Measurements from ENCODE around the gene ZNF157. TPM values are rescaled to one million over a fixed set of nuclear protein-coding genes. Genes with fewer than 3 reads are reported as not detected.

Gene ZNF157
- total and polyA plus RNA-seq, 2 donors, result 0.10 to 0.53 TPM

Small RNA genes lying within 50 kb of the gene (small RNA-seq; reads per million reads assigned to genes)
- gene SNORA11C, result not detected

Other genes with a start within 250 kb of the ZNF157 start
- gene NDUFB11, start 225.9 kb upstream of the ZNF157 start, total RNA-seq, result 47.5 TPM
- 73.6 TPM for gene NDUFB11, start 225.9 kb upstream of the ZNF157 start, polyA plus RNA-seq
- gene RBM10, start 225.4 kb upstream of the ZNF157 start, total RNA-seq, result 22.4 TPM
- 34.7 TPM for gene RBM10, start 225.4 kb upstream of the ZNF157 start, polyA plus RNA-seq
- 61.0 TPM for gene UBA1, start 176.7 kb upstream of the ZNF157 start, total RNA-seq
- gene UBA1, start 176.7 kb upstream of the ZNF157 start, polyA plus RNA-seq, result 119 TPM
- gene CDK16, start 151.9 kb upstream of the ZNF157 start, total RNA-seq, result 49.1 TPM
- 56.8 TPM for gene CDK16, start 151.9 kb upstream of the ZNF157 start, polyA plus RNA-seq
- 52.5 TPM for gene USP11, start 137.6 kb upstream of the ZNF157 start, total RNA-seq
- 45.6 TPM for gene USP11, start 137.6 kb upstream of the ZNF157 start, polyA plus RNA-seq
- 14.5 TPM for gene ZNF41, start 112.6 kb downstream of the ZNF157 start, total RNA-seq
- 5.1 TPM for gene ZNF41, start 112.6 kb downstream of the ZNF157 start, polyA plus RNA-seq
- gene ARAF, start 190.6 kb downstream of the ZNF157 start, total RNA-seq, result 12.3 TPM
- gene ARAF, start 190.6 kb downstream of the ZNF157 start, polyA plus RNA-seq, result 45.4 TPM
- gene TIMP1, start 211.9 kb downstream of the ZNF157 start, total RNA-seq, result 77.2 TPM
- gene TIMP1, start 211.9 kb downstream of the ZNF157 start, polyA plus RNA-seq, result 555 TPM
- gene SYN1, start 249.3 kb downstream of the ZNF157 start, total RNA-seq, result 0.63 TPM
- 2.0 TPM for gene SYN1, start 249.3 kb downstream of the ZNF157 start, polyA plus RNA-seq